ENCODE measurements around the gene EXOC6.

Gene EXOC6

GRCh38 chr10:92990615-92991014 is 142.3 kb downstream of the EXOC6 start:
- no peak overlapping the region for H3K4me3 ChIP-seq (ENCODE audit: control insufficient read depth, low read depth, low read length)
- no peak for TF ChIP-seq CTCF (IDR thresholded peaks at IDR 0.05; ENCODE audit: control insufficient read depth, insufficient read depth, low read depth, low read length, missing control alignments)
- DNase-seq (ENCODE audit: low read depth): no peak

- TF ChIP-seq CTCF (IDR thresholded peaks at IDR 0.05; ENCODE audit: control insufficient read depth, insufficient read depth, low read depth, low read length, missing control alignments): no peak
- no peak overlapping the region for H3K4me3 ChIP-seq (ENCODE audit: control insufficient read depth, low read depth, low read length)
- DNase-seq (ENCODE audit: low read depth): no peak
Measured at GRCh38 chr10:92991513-92991912, 143.2 kb downstream of the EXOC6 start.

- DNase-seq (ENCODE audit: low read depth): no peak
- no peak for TF ChIP-seq CTCF (IDR thresholded peaks at IDR 0.05; ENCODE audit: control insufficient read depth, insufficient read depth, low read depth, low read length, missing control alignments)
- H3K4me3 ChIP-seq (ENCODE audit: control insufficient read depth, low read depth, low read length): no peak overlapping the region
Measured at GRCh38 chr10:92993699-92994272, 145.5 kb downstream of the EXOC6 start.

GRCh38 chr10:92995509-92995908 is 147.2 kb downstream of the EXOC6 start:
- no peak for TF ChIP-seq CTCF (IDR thresholded peaks at IDR 0.05; ENCODE audit: control insufficient read depth, insufficient read depth, low read depth, low read length, missing control alignments)
- no peak for DNase-seq (ENCODE audit: low read depth)
- no peak overlapping the region for H3K4me3 ChIP-seq (ENCODE audit: control insufficient read depth, low read depth, low read length)

GRCh38 chr10:92997620-92998019 is 149.3 kb downstream of the EXOC6 start:
- no peak overlapping the region for H3K4me3 ChIP-seq (ENCODE audit: control insufficient read depth, low read depth, low read length)
- no peak for TF ChIP-seq CTCF (IDR thresholded peaks at IDR 0.05; ENCODE audit: control insufficient read depth, insufficient read depth, low read depth, low read length, missing control alignments)
- DNase-seq (ENCODE audit: low read depth): no peak

GRCh38 chr10:92999191-92999590 is 150.9 kb downstream of the EXOC6 start:
- DNase-seq (ENCODE audit: low read depth): no peak
- H3K4me3 ChIP-seq (ENCODE audit: control insufficient read depth, low read depth, low read length): no peak overlapping the region
- no peak for TF ChIP-seq CTCF (IDR thresholded peaks at IDR 0.05; ENCODE audit: control insufficient read depth, insufficient read depth, low read depth, low read length, missing control alignments)

Measured in AG09309 (cell line).